Activated gamma-delta T cell treated with anti-CD3 and anti-CD28 coated beads, Interleukin-2, amount 50 U/mL, for 16 hours (primary cell): Measurements from ENCODE around the gene POLR3GL.
A peak's percentile ranks its signal among the peaks of the same experiment; 100 is the strongest.

ENCODE experiments used
- DNase-seq: peaks from one replicate; pipeline ENCODE4 v3.0.0-alpha.2; 2020; ENCODE audit warnings: low read depth

POLR3GL gene

DNA sequence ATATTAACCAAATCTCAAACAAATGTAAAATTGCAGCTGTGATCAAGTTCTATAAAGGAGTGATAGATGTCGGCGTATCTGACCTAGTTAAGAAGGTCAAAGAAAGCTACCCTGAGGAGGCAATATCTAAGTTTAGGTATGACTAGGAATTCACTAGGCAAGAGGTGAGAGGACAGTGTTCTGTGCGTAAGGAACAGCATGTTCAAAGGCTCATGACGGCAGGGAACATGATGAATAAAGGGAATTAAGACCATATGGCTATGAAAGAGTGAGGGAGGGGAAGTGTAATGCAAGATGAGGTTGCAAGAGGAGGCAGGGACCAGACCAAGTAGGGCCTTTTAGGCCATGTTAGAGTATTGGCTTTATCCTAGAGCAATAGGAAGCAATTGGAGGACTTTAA is 15.3 kb upstream of the POLR3GL start:
- DNase-seq, result no peak

DNA sequence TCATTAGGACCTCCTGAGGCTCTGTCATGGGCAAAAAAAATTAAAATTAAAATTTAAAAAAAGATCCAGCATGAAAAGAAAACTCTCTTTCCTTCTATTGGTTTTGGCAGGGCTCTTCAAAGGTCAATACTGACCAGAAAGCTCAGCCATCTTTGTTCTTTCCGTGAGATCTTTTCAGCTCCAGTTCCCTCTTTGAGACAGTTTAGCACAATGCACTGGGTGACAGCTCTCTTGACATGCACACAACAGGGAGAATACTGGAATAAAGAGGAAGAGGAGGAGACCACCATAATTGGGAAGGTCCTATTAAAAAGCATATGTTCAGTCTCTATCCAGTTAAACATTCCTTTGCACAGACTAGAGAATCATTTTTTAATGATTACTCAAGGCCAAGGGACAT is 13.0 kb upstream of the POLR3GL start:
- no peak for DNase-seq

DNA sequence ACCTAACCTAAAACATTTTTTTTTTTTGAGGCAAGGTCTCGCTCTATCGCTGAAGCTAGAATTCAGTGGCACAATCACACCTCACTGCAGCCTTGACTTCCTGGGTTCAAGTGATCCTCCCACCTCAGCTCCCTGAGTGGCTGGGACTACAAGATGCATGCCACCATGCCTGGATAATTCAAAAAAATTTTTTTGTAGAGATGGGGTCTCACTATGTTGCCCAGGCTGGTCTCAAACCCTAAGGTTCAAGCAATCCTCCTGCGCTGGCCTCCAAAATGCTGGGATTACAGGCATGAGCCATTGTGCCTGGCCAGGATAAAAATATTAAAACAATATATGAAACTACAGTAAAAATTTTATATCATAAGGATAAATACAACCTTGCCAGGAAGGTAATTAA is 11.6 kb upstream of the POLR3GL start:
- DNase-seq, result no peak

DNA sequence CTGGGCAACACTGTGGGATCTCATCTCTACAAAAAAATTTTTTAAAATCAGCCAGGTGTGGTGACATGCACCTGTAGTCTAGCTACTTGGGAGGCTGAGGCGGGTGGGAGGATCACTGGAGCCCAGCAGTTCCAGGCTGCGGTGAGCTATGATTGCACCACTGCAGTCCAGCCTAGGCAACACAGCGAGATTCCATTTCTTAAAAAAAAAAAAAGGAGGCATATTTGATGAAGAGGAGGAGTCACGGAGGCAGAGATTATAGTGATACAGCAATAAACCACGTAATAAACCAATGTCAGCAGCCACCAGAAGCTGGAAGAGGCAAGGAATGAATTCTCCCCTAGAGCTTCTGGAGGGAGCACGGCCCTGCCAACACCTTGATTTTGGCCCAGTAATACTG is 10.6 kb upstream of the POLR3GL start:
- DNase-seq, result no peak

DNA sequence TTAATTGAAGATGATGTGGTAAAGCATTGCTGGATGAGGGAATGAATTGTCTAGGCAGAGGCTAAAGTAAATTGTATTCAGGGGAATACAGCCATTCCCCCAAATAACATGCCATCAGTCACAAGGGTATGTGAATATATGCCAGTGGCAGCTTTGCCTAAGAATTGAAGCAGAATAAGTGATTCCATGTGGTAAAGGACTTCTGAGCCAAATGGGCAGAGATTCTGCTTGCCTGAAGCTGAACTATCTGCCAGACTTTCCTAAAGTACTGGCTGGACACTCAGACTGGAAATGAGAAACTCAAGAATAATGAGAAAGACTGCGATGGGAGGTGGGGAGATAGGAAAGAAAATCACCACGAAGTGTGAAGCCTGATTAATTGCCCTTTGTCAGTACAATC is 9.1 kb upstream of the POLR3GL start:
- no peak for DNase-seq

DNA sequence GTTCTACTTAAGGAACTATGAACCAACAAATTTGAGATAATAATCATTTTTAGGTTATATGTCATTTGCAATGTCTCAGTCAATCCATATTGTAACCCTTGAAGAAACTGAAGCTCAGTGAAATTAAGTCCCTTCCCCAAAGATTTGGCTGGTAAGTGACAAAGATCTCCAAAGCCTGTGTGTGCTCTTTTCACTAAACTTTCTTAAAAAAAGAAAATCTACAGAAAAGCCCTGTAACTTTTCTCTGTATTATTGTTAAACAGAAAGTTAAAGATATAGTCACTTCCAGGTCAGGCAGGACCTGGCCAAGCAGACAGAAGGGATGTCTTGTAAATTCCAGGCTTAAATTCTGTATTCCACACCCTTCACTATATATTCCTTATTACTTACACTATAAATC is 8.1 kb upstream of the POLR3GL start:
- no peak for DNase-seq

DNA sequence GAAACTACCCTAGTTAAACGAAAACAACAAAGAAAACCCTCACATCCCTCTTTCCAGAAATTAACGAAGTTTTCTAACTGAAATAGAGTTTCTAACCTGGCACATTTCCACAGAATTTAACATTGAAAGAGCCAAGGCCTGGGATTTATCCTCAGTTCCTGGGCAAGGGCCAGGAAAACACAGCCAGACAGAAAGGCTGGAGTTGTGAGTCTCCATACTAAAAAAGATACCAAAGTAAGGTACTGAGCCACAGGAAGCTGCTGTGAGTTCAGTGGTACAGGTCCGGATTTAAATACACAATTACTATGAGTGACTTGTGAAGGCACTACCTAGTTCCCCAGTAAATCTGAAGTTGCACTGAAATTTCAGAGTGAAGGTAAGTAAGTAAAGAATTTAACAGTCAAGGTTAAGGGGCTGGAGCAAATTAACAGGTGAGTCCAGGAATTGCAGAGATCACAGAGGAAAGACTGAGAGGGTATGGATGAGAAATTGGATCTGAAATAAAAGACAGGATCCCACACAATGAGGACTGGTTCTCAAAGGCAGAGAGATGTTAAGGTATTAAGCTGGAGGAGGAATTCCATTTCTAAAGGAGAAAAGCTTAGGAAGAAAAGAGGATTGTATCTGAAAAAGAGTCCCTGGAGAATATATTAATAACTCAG is 7.6 kb upstream of the POLR3GL start:
- DNase-seq, result no peak

DNA sequence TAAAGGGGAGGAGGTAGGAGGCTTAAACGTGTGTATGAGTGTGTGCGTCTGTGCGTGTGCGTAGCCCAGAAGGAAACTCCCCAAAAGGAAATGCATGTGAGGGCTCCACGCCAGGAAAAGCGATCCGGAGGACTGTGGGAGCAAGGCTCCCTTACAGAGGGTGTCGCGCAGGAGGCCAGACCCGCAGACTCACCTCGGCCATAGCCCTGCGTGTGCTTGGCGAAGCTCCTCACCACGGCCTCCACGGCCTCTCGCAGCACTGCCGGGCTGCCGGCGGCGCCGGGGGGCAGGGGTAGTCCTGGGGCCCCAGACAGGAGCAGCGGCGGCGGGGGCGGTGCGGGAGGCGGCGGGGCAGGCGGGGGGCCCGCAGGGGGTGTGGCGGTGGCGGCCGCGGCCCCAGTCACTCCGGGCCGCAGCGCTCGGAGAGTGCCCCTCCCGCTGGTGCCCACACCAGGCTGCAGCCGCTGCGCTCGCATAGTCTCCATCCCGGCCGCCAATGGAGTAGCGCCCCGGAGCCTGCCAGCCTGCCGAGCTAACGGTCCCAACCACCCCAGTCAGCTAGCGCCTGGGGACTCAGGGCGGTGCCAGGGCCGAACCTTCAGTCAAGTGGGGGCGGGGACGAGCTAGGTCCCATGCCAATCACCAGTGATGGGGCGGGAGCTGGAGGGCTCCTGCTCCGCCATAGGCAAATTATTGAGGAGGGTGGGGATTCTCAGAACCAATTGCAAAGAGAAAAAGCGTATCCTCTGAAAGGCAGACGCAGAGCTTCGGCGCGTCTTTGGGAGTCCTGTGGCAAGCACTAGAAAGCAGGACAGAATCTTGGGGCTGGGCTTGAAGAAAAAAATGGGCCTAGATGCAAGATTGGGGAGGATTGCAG is 6.8 kb upstream of the POLR3GL start, which contains the start of gene LIX1L:
Gene LIX1L, minus strand, starts transcription at position 575 of the 877 bp plus-strand sequence. Its CDS starts 90 bp downstream, at position 485.
- peak; percentile 93 for DNase-seq

DNA sequence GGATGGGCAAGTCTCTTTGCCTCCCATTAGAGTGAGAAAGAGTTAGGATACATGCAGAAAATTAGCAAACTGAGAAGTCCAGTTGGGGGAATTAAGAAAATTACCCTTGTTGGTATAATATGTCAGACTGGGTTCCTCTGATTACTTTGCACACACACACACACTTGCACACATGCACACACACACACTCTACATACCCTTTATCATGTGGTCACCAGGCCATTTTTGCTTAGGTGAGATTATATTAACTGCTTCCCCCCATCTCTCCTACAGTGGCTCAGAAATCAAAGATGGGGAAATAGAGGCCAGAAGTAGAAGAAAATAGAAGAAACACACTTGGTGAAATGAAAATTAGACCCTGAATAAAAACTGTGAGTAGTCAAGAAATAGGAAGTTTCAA is 5.8 kb upstream of the POLR3GL start:
- no peak for DNase-seq

DNA sequence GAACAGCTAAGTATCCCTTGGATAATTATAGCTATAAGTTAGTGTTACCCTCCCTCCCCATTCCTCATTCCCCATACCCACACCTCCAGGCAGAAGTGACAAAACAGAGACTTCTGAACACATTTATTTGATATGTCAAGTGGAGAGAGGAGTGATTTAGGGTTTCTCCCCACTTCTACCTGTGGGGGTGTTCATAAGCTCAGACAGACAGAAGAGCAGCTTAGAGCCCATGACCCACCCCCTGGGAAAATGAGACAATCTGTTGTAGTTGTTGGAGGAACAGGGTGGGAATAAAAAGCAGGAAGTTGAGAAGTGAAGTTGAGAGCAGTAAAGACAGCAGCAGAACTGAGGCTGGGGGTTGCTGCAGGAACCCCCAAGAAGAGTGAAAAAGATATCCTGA is 5.2 kb upstream of the POLR3GL start:
- no peak for DNase-seq

DNA sequence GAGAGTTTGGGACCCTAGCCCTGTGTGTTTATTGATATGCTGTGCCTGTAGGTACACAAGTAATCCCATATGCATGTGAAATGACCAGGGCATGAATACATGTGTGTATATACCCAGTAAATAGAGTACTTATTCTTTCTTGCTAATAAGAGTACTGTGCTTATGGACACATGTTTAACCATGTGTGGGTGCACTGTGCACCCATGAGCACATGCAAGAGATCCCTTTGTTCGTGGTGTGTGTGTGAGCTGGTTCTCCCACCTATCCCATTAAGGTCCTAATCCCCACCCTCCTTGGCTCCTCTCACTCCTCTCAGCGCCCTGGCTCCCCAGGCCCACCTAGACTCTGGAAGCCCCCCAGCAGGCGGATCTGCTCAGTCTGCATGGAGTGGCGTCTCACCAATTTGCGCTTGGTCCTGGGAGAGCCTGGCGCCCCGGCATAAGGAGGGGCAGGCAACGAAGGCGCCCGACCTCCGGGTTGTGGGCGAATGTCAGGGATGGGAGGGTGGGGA is 4.5 kb upstream of the POLR3GL start:
- DNase-seq, result no peak

DNA sequence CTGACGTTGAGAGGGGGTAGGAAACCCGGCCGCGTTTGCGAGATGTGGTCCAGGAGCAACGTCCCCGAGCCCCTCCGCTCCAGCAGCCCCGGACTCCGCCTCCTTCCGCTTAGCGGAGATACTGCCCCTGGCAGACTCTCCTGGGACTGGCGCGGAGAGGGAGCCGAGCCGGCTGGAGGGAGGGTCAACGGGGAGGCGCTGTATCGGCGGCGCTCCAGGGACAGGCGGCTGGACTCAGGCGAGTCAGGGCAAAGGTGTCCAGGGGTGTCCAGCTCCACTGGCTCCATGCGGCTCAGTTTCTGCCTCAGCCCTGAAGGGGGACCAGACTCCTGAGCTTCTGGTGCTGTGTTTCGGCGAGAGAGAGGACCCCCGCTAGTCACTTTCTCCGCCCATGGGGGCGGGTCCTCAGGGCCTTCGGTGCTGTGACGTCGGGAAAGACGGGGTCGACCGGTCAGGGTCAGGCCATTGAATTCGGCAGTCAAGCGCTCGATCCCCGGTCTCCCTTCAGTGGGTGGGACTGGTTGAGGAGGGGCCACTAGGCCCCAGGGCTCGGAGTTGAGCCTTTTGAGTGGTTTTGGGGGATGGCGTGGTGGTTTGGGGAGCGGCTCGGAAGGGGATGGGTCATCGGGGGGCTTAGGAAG is 3.9 kb upstream of the POLR3GL start:
- DNase-seq, result no peak

DNA sequence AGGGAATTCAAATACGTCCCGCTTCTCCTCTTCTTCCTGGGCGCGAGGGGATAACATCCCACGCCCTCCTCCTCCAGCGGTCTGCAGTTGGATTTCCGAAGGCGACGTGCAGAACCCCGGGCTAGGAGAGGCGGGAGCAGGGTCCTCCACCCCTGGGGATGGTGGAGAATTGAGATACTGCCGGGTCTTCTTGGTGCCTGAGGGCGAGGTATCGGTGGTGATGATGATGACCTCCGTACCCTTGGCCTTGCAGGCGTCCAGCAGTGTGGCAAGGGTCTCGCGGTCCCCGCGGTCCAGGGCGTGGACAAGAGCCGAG is 3.4 kb upstream of the POLR3GL start:
- no peak for DNase-seq

DNA sequence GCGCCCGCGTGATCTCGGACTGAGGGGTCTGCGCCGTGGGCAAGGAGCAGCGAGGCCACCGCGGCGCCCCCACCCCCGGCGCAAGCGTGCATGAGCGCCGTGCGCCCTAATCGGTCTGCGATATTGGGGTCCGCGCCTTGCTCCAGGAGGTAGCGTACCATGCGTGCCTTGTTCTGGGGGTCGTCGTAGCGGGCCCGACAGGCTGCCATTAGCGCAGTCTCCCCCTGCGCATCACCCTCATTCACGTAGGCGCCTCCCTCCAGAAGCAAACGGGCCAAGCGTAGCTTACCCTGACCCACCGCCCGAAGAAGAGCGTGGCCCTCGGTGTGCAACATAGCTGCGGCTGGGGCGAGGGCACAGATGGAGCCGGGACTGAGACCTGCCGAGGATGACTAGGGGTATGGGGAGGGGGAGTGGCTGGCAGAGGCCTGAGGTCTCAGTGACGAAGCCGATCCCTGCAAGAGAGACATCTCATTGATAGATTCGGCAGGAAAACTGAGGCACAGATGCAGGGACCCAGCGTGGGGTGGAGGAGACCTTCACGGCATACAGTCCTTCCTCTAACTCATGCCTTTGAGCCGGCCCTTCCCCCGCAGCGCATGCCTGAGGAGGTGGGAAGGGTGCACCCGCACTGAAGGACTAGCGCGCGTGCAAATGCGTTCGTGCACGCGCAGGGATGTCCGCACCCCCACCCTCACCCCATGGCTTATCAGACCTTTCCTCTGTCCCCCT is 2.9 kb upstream of the POLR3GL start:
- DNase-seq, result no peak

DNA sequence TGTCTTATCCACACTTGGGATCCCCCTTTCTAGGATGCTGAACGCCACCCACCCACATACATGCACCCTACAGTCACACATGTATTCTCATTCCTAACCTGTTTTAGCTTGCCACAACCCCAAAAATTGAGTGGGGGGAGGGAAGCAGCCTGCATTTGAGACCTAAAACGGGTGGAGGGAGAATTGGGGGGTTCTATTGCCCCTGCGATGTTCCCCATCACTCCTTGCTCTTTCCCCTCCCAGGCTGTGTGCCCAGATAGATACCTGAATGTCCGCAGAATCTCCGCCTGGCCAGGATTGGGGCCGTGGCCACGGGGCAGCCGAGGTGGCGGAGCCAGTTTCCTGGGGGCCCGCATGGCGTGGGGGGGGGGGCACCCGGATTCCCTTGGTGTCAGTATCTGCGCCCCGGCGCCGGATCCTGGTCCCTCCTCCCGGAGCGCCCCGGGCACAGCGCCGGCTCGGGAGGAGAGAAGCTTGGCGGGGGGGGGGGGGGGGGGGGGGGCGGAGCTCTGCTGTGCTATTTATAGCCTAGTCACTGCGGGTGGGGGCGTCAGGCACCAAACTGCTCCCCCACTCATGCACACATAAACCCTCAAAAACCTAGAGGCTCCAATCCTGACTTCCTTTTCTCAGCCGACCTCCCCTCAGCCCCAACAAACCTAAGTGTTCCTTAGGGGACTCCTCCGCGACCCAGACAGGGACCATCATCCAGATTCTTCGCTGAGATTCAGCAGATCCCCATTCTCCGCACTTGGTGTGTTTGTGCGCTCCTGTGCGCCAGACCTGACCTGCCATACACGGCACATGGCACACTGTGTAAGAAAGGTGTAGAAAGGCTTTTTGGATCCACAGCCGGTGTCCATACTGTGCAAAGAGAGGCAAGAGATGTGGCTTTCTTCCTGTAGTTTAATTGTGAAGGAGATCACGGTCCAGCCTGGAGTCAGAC is 2.1 kb upstream of the POLR3GL start:
- DNase-seq, result no peak

DNA sequence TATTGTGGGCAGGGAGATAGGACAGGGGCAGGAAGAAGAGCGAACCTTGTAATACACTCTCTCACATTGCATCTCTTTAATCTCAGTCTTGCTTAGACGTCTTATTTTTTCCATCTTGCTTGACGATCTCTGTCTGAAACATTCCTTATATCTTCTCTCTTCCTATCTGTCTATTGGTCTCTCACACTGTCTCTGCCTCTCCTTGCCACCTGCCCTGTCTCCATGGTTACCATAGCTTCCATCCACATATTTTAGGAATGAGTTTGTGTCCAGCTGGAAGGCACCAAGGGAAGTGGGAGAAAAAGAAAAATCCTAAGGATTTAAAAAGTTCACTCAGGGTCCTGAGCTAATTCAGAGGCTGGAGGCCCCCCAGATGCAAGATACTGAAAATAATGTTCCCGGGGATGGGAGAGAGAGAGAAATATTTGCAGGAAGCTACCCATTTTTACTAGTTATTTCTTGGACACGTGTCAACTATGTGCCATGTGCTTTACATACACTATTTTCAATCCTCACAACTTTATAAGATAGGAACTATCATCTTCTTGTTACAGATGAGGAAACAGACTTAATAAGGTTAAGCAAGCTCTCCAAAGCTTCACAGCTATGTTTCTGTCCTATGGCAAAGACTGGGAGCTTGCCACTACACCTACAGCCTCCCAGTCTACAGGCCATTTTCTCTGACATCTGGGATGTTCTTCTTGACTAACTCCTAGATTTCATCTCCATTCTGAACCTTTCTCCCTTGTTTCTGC is 1.0 kb upstream of the POLR3GL start:
- no peak for DNase-seq

DNA sequence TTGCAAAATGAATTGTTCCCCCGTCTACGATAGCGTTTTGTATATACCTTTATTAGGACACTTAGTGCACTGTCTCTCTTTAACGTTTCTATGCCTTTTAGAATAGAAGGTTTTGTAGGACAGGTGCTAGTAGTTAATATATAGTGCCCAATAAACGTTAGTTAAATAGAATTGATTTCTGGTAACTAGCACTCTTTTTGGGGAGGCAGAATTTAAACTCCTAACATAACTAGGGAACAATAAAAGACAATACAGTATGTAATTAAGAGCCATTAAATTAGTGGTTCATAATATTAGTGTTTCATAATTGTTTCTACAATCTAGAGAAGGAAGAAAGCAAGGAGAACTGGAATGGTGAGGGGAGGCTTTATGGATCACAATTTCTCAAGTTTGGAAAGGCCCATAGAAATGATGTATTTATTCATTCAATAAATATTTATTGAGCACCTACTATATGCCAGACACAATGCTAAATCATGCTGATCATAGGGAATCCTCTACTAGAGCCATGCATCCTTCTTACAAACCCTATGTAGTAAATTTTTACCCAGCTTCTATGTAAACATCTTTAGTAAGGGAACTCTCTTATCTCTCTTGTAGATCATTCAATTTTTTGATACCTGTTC is 742 bp downstream of the POLR3GL start:
- no peak for DNase-seq

DNA sequence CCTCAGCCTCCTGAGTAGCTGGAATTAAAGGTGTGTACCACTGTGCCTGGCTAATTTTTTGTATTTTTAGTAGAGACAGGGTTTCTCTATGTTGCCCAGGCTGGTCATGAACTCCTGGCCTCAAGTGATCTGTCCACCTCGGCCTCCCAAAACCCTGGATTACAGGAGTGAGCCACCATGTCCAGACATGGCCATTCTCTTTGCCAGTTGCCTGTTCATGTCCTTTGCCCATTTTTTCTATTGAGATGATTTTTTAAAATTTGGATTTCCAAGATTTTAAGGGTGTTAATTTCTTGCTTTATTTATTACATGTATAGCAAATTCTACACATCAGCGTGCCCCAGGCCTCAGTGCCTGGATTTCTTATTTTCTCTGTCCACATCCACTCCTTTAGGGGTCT is 2.8 kb downstream of the POLR3GL start:
- no peak for DNase-seq

DNA sequence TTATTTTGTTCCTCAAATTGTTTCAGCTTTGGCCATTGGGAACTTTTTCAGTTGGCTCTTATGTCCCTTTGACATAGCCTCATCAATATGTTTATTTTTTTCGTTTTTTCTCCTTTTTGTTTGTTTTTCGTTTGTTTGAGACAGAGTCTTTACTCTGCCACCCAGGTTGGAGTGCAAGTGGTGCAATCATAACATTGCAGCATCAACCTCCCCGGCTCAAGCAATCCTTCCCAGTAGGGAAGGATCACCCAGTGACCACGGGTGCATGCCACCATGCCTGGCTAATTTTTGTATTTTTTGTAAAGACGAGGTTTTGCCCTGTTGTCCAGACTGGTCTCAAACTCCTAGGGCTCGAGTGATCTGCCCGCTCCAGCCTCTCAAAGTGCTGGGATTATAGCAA is 8.1 kb downstream of the POLR3GL start:
- DNase-seq, result no peak

DNA sequence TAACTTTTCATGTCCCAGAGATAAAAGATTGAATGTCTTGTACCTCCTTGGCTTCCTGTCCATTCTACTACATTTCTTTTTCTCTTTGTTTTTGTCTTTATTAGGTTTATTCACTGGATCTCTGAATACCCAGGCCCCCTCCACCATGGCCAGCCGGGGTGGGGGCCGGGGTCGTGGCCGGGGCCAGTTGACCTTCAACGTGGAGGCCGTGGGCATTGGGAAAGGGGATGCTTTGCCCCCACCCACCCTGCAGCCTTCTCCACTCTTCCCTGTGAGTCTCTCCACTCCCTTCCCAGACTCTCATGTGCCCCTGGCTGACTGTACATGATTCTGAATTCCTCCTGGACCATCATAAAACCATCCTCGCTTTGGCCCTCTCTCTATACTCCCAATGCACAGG is 10.2 kb downstream of the POLR3GL start:
- no peak for DNase-seq
